Transverse colon (tissue), 4 donors: ENCODE results near the gene PRPF40A. TPM values are rescaled to one million over a fixed set of nuclear protein-coding genes. Genes with fewer than 3 reads are reported as not detected.
"Not testable (repeated sequence)": the region's sequence is repeated elsewhere in the genome, so short reads cannot be mapped to it uniquely, and the experiment has no call there.

Source experiments
- DNase-seq: peaks from one replicate; pipeline ENCODE4 v3.0.0-alpha.2; 2019
- H3K27ac ChIP-seq, 4 donors: fragments of 200-600 bp; sonication (generic); 2 replicates each; pipeline ENCODE4 v1.5.1; 2016 to 2018; ENCODE audit warnings: inconsistent platforms in 4 of 4
- H3K27me3 ChIP-seq: fragments of 200-600 bp; sonication (generic); 2 replicates; pipeline ENCODE4 v1.5.1; 2017; ENCODE audit warnings: inconsistent platforms
- H3K36me3 ChIP-seq, 4 donors: fragments of 200-600 bp; sonication (generic); 2 replicates each; pipeline ENCODE4 v1.5.1; 2017 to 2019; ENCODE audit warnings: inconsistent platforms in 4 of 4
- H3K4me1 ChIP-seq, 4 donors: fragments of 200-600 bp; sonication (generic); 2 replicates each; pipeline ENCODE4 v1.5.1; 2017 to 2020; ENCODE audit warnings: inconsistent platforms in 4 of 4
- H3K4me3 ChIP-seq, 4 donors: fragments of 200-600 bp; sonication (generic); 1 replicate in 1 of 4; 2 replicates in 3 of 4; pipeline versions ENCODE4 v1.5.1 to v1.6.1; 2017 to 2019; ENCODE audit warnings: inconsistent platforms in 4 of 4
- H3K9me3 ChIP-seq, 2 donors: fragments of 200-600 bp; sonication (generic); 2 replicates each; pipeline ENCODE4 v1.5.1; 2017 to 2019; ENCODE audit warnings: inconsistent platforms in 2 of 2
- CTCF ChIP-seq, 5 experiments: fragments of 200-600 bp in 3 of 5; fragments of 450-650 bp in 2 of 5; sonication (generic) in 3 of 5; IDR thresholded peaks; 1 replicate in 2 of 5; 2 replicates in 3 of 5; pipeline ENCODE4 v1.5.1; 2016 to 2017; ENCODE audit warnings: antibody characterized with exemption in 5 of 5, inconsistent platforms in 3 of 5, mild to moderate bottlenecking in 2 of 5, moderate library complexity in 1 of 5
- EP300 ChIP-seq: sonication (generic); formaldehyde crosslinking; IDR thresholded peaks from one replicate; pipeline ENCODE4 v1.6.1; 2017; ENCODE audit warnings: antibody characterized with exemption, low read depth
- POLR2A ChIP-seq: fragments of 450-650 bp; IDR thresholded peaks from one replicate; pipeline ENCODE4 v1.6.1; 2016; ENCODE audit warnings: antibody characterized with exemption, mild to moderate bottlenecking, moderate library complexity
- POLR2AphosphoS5 ChIP-seq, 3 donors: sonication (generic); formaldehyde crosslinking; IDR thresholded peaks; one replicate each; pipeline ENCODE4 v1.6.1; 2016; ENCODE audit warnings: antibody characterized with exemption in 3 of 3
- WGBS, 2 donors: methylation state at CpG; one replicate each; pipeline ENCODE4 v1.1.5; 2018; ENCODE audit warnings: low coverage in 1 of 2; 5-methylcytosine and 5-hydroxymethylcytosine counted together
- in situ Hi-C, 4 donors: fragments of 200-750 bp; cut with MboI; loops; one replicate each; pipeline versions ENCODE4 v1.15.0 to v1.15.1; 2017; ENCODE audit warnings: low sequenced_read_pairs in 3 of 4, low pct_ligation_motif_present in 1 of 4, low pct_unique_long_range_greater_than_20kb in 1 of 4
- intact Hi-C: fragments of 100-400 bp; cut with DNase I; formaldehyde crosslinking; loops from one replicate; pipeline ENCODE4 v1.15.1; 2023; ENCODE audit warnings: low total_unique reads
- total RNA-seq, 4 donors: library from RNA; depleted of rRNA; stranded (reverse); fragments of >200 nt; gene quantifications; one replicate each; pipeline ENCODE4 v1.1.0, GENCODE V29; 2016

Gene PRPF40A
- total RNA-seq, 4 donors from 2014 or later = 21.7 to 124 (median 104) TPM

- Histone ChIP-seq H3K27ac (no peak overlapping the region), H3K27me3 (no peaks in the 10 kb centered on the region), H3K9me3 (no peaks in the 10 kb centered on the region), H3K4me3 (no peak overlapping the region), H3K36me3 (peaks cover 0 to 4% (median 2%) of the 10 kb centered on the region in 4 donors), H3K4me1 (no peaks in the 10 kb centered on the region)
- TF ChIP-seq CTCF (IDR thresholded peaks at IDR 0.05) (peak; percentile 37 to 48 (median 39)), POLR2AphosphoS5 (IDR thresholded peaks at IDR 0.05) (no peak), EP300 (no peak), POLR2A (no peak)
- intact Hi-C loops (no loop called here), in situ Hi-C loops (loop anchor here in 1 of 4 donors (25.0 kb wide), 1 partner anchor 769 kb away; no protein-coding TSS in a partner anchor)
- DNase-seq = no peak
- WGBS, 2 donors = 54 to 55% methylated on average over 3 of the region's 3 CpGs
These were observed 25.7 kb upstream of the PRPF40A start for GRCh38 chr2:152743002-152743401.

GRCh38 chr2:152740743-152741328, 23.6 kb upstream of the PRPF40A start:
- no peak for DNase-seq
- intact Hi-C loops (no loop called here), in situ Hi-C loops (loop anchor here in 1 of 4 donors (25.0 kb wide), 1 partner anchor 771 kb away; no protein-coding TSS in a partner anchor)

GRCh38 chr2:152739705-152740104, 22.4 kb upstream of the PRPF40A start:
- H3K27me3 ChIP-seq, DNase-seq, H3K4me1 ChIP-seq, intact Hi-C loops, H3K9me3 ChIP-seq, H3K27ac ChIP-seq, H3K4me3 ChIP-seq: not testable (repeated sequence)
- WGBS, 2 donors = 83% methylated on average over 1 of the region's 1 CpG; no CpG with 5 or more reads in 1 of the 2 donors
- H3K36me3 ChIP-seq = peaks cover 0 to 13% (median 3%) of the 10 kb centered on the region in 4 donors
- in situ Hi-C loops = loop anchor here in 1 of 4 donors (25.0 kb wide), 1 partner anchor 773 kb away; no protein-coding TSS in a partner anchor

More at GRCh38 chr2:152740743-152741328, 23.6 kb upstream of the PRPF40A start:
- Histone ChIP-seq H3K36me3 (peaks cover 0 to 11% (median 2%) of the 10 kb centered on the region in 4 donors), H3K27me3 (no peaks in the 10 kb centered on the region), H3K4me1 (no peaks in the 10 kb centered on the region), H3K27ac (no peak overlapping the region), H3K4me3 (no peak overlapping the region), H3K9me3 (no peaks in the 10 kb centered on the region)
- TF ChIP-seq CTCF (IDR thresholded peaks at IDR 0.05) = peak; percentile 68 to 92 (median 79)
- TF ChIP-seq EP300 = no peak
- TF ChIP-seq POLR2A = no peak
- no peak for TF ChIP-seq POLR2AphosphoS5 (IDR thresholded peaks at IDR 0.05)
- WGBS, 2 donors = 29 to 33% methylated on average over 2 of the region's 2 CpGs

- in situ Hi-C loops = loop anchor here in 1 of 4 donors (25.0 kb wide), 1 partner anchor 774 kb away; no protein-coding TSS in a partner anchor
- WGBS, 2 donors = 100% methylated on average over 2 of the region's 2 CpGs; no CpG with 5 or more reads in 1 of the 2 donors
- DNase-seq = no peak
These were observed 21.2 kb upstream of the PRPF40A start for GRCh38 chr2:152738438-152738837.

GRCh38 chr2:152737509-152737908, 20.2 kb upstream of the PRPF40A start:
- 80 to 86% methylated on average over 1 of the region's 1 CpG for WGBS, 2 donors
- H3K27ac ChIP-seq, intact Hi-C loops, H3K4me1 ChIP-seq, H3K4me3 ChIP-seq, DNase-seq, H3K27me3 ChIP-seq, H3K9me3 ChIP-seq: not testable (repeated sequence)
- H3K36me3 ChIP-seq = peaks cover 0 to 13% (median 3%) of the 10 kb centered on the region in 4 donors
- in situ Hi-C loops = loop anchor here in 1 of 4 donors (25.0 kb wide), 1 partner anchor 775 kb away; no protein-coding TSS in a partner anchor

More at GRCh38 chr2:152738438-152738837, 21.2 kb upstream of the PRPF40A start:
- Histone ChIP-seq H3K27ac (no peak overlapping the region), H3K4me3 (no peak overlapping the region), H3K4me1 (no peaks in the 10 kb centered on the region), H3K9me3 (no peaks in the 10 kb centered on the region), H3K27me3 (no peaks in the 10 kb centered on the region), H3K36me3 (peaks cover 0 to 13% (median 3%) of the 10 kb centered on the region in 4 donors)
- intact Hi-C loops = no loop called here
- TF ChIP-seq POLR2A = no peak
- TF ChIP-seq CTCF (IDR thresholded peaks at IDR 0.05) = no peak
- TF ChIP-seq POLR2AphosphoS5 (IDR thresholded peaks at IDR 0.05) = no peak
- no peak for TF ChIP-seq EP300
